Stimulated activated CD8-positive, alpha-beta memory T cell treated with anti-CD3 and anti-CD28 coated beads, Interleukin-15, amount 100 ng/mL, for 1 hour (primary cell): ENCODE measurements around the gene RTP3.

ENCODE experiments used
- DNase-seq: peaks from one replicate; pipeline ENCODE4 v3.0.0-alpha.2; 2020; ENCODE audit warnings: low read depth

The RTP3 gene

GRCh38 chr3:46497556-46498265, at the start of gene RTP3:
Gene RTP3 (plus strand): TSS chr3:46497976. CDS start chr3:46498063, 87 bp downstream.
- DNase-seq, result no peak

- DNase-seq, result no peak
Observed at GRCh38 chr3:46448721-46449120, 49.1 kb upstream of the RTP3 start.

- DNase-seq, result no peak
Observed at GRCh38 chr3:46449755-46450552, 47.8 kb upstream of the RTP3 start.

- no peak for DNase-seq
Observed at GRCh38 chr3:46453526-46454208, 44.1 kb upstream of the RTP3 start.

- DNase-seq, result no peak
Observed at GRCh38 chr3:46454209-46454595, 43.6 kb upstream of the RTP3 start.

- no peak for DNase-seq
Observed at GRCh38 chr3:46454606-46455005, 43.2 kb upstream of the RTP3 start.

GRCh38 chr3:46455231-46456115, 42.3 kb upstream of the RTP3 start:
- DNase-seq, result no peak

- DNase-seq, result no peak
Observed at GRCh38 chr3:46456118-46456517, 41.7 kb upstream of the RTP3 start.

GRCh38 chr3:46460051-46460450, 37.7 kb upstream of the RTP3 start:
- no peak for DNase-seq

- no peak for DNase-seq
Observed at GRCh38 chr3:46462111-46462510, 35.7 kb upstream of the RTP3 start.

GRCh38 chr3:46462511-46462910, 35.3 kb upstream of the RTP3 start:
- DNase-seq, result no peak

GRCh38 chr3:46463120-46463867, 34.5 kb upstream of the RTP3 start:
- no peak for DNase-seq

- no peak for DNase-seq
Observed at GRCh38 chr3:46463868-46464241, 33.9 kb upstream of the RTP3 start.

- no peak for DNase-seq
Observed at GRCh38 chr3:46464326-46465195, 33.2 kb upstream of the RTP3 start, which contains the start of gene LTF. Gene LTF (minus strand): TSS chr3:46464905. CDS start chr3:46464867, 38 bp downstream.

GRCh38 chr3:46465196-46465520, 32.6 kb upstream of the RTP3 start:
- DNase-seq, result no peak

- DNase-seq, result no peak
Observed at GRCh38 chr3:46466273-46466672, 31.5 kb upstream of the RTP3 start.

- no peak for DNase-seq
Observed at GRCh38 chr3:46466871-46467403, 30.8 kb upstream of the RTP3 start.

GRCh38 chr3:46467562-46467961, 30.2 kb upstream of the RTP3 start:
- DNase-seq, result no peak

GRCh38 chr3:46468753-46469600, 28.8 kb upstream of the RTP3 start:
- DNase-seq, result no peak
